Measurements from ENCODE around the gene IDUA.

IDUA gene

DNA sequence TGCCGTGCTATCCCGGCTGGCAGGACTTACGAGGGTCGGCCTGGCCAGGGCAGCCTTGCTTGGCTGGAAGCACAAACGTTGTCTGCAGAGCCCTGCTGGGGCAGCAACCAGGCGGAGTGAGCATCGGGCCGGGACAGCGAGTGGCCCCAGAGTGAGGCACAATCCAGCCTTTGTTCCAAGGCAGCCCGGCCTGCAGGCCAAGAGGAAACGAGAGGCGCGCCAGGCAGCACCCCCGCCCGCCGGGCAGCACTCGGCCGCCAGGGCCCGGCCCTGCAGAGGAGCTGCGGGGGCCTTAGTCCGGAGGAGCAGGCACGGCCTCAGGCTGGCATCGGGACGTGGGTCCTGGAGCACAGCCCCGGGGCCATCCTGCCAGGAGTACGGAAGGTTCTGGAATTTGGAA lies 48.7 kb downstream of the IDUA start:
- Histone ChIP-seq H3K4me2 (ENCODE audit: low read length, poor library complexity, severe bottlenecking) (no peak overlapping the region), H2AFZ (ENCODE audit: low read depth, low read length) (no peak overlapping the region), H2BK5ac (ENCODE audit: low read depth, low read length, poor library complexity, severe bottlenecking) (no peak overlapping the region), H3K79me1 (replicated peaks; ENCODE audit: low read length, poor library complexity, severe bottlenecking) (no peaks in the 10 kb centered on the region), H3K23ac (ENCODE audit: low read length in 2 of 2) (no peak overlapping the region), H3K14ac (ENCODE audit: low read length in 2 of 2) (peak overlapping the region in 1 of 2 experiments; percentile 48), H3K27me3 (ENCODE audit: control insufficient read depth in 1 of 2, insufficient read depth in 1 of 2, low read length in 2 of 2) (peaks cover 0 to 25% of the 10 kb centered on the region in 2 experiments), H3K4me1 (ENCODE audit: control insufficient read depth, insufficient read depth, low read depth, low read length) (peaks cover 39% of the 10 kb centered on the region), H3K4me3 (ENCODE audit: insufficient read depth in 1 of 2, low read depth in 1 of 2, low read length in 2 of 2) (no peak overlapping the region), H3K18ac (ENCODE audit: low read depth in 1 of 2, low read length in 2 of 2) (no peak overlapping the region), H2BK15ac (ENCODE audit: low read depth, poor library complexity, severe bottlenecking) (no peak overlapping the region), H4K8ac (ENCODE audit: low read length) (peak overlapping the region; percentile 47), H4K91ac (ENCODE audit: low read length) (peak overlapping the region; percentile 54), H2BK120ac (ENCODE audit: low read depth, low read length) (no peak overlapping the region), H2AK5ac (ENCODE audit: low read length, severe bottlenecking) (no peak overlapping the region), H3K27ac (ENCODE audit: low read length, poor library complexity, severe bottlenecking) (no peak overlapping the region), H3K9me3 (ENCODE audit: control insufficient read depth, low read length) (no peaks in the 10 kb centered on the region), H3K36me3 (ENCODE audit: control insufficient read depth in 1 of 2, insufficient read depth in 2 of 2, low read depth in 1 of 2, low read length in 2 of 2) (peaks cover 0 to 7% of the 10 kb centered on the region in 2 experiments), H3K9ac (ENCODE audit: low read length) (peak overlapping the region; percentile 18), H2BK12ac (ENCODE audit: low read length in 2 of 2) (peak overlapping the region in 1 of 2 experiments; percentile 17), H3K4ac (ENCODE audit: low read depth in 1 of 2, low read length in 2 of 2) (no peak overlapping the region)
- WGBS: 93% methylated on average over 25 of the region's 26 CpGs
- DNase-seq: no peak

DNA sequence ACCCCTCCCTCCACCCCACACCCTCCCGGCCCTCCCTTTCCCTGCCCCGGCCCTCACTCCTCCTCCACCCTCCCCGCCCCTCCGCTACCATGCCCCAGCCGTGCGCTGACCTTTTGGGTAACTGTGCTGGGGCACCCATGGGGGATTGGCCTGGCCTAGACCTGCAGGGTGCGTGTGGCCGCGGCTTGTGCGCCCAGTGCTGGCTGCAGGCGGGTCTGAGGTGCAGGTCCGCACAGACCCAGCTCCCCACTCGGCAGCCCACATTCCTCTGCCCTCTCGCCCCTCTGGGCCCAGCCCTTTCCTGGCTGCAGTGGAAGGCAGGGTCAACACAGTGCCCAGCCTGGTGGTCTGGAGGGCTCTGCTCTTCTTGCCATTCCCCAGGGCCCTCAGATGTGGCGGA lies 49.3 kb downstream of the IDUA start:
- H2AFZ ChIP-seq (ENCODE audit: low read depth, low read length): no peak overlapping the region
- H3K27ac ChIP-seq (ENCODE audit: low read length, poor library complexity, severe bottlenecking): no peak overlapping the region
- H3K9me3 ChIP-seq (ENCODE audit: control insufficient read depth, low read length): no peaks in the 10 kb centered on the region
- H2BK15ac ChIP-seq (ENCODE audit: low read depth, poor library complexity, severe bottlenecking): no peak overlapping the region
- H2BK12ac ChIP-seq (ENCODE audit: low read length in 2 of 2): no peak overlapping the region
- no peak overlapping the region for H2BK5ac ChIP-seq (ENCODE audit: low read depth, low read length, poor library complexity, severe bottlenecking)
- H3K4me2 ChIP-seq (ENCODE audit: low read length, poor library complexity, severe bottlenecking): no peak overlapping the region
- H4K91ac ChIP-seq (ENCODE audit: low read length): peak overlapping the region; percentile 53
- no peak overlapping the region for H3K4me3 ChIP-seq (ENCODE audit: insufficient read depth in 1 of 2, low read depth in 1 of 2, low read length in 2 of 2)
- no peaks in the 10 kb centered on the region for H3K79me1 ChIP-seq (replicated peaks; ENCODE audit: low read length, poor library complexity, severe bottlenecking)
- peaks cover 41% of the 10 kb centered on the region for H3K4me1 ChIP-seq (ENCODE audit: control insufficient read depth, insufficient read depth, low read depth, low read length)
- H3K27me3 ChIP-seq (ENCODE audit: control insufficient read depth in 1 of 2, insufficient read depth in 1 of 2, low read length in 2 of 2): peaks cover 0 to 21% of the 10 kb centered on the region in 2 experiments
- H2AK5ac ChIP-seq (ENCODE audit: low read length, severe bottlenecking): no peak overlapping the region
- no peak overlapping the region for H3K4ac ChIP-seq (ENCODE audit: low read depth in 1 of 2, low read length in 2 of 2)
- no peak overlapping the region for H3K23ac ChIP-seq (ENCODE audit: low read length in 2 of 2)
- no peak overlapping the region for H2BK120ac ChIP-seq (ENCODE audit: low read depth, low read length)
- H3K9ac ChIP-seq (ENCODE audit: low read length): no peak overlapping the region
- no peak overlapping the region for H3K18ac ChIP-seq (ENCODE audit: low read depth in 1 of 2, low read length in 2 of 2)
- no peak overlapping the region for H3K14ac ChIP-seq (ENCODE audit: low read length in 2 of 2)
- peaks cover 0 to 7% of the 10 kb centered on the region in 2 experiments for H3K36me3 ChIP-seq (ENCODE audit: control insufficient read depth in 1 of 2, insufficient read depth in 2 of 2, low read depth in 1 of 2, low read length in 2 of 2)
- no peak for DNase-seq
- WGBS: 93% methylated on average over 15 of the region's 15 CpGs
- peak overlapping the region; percentile 72 for H4K8ac ChIP-seq (ENCODE audit: low read length)

DNA sequence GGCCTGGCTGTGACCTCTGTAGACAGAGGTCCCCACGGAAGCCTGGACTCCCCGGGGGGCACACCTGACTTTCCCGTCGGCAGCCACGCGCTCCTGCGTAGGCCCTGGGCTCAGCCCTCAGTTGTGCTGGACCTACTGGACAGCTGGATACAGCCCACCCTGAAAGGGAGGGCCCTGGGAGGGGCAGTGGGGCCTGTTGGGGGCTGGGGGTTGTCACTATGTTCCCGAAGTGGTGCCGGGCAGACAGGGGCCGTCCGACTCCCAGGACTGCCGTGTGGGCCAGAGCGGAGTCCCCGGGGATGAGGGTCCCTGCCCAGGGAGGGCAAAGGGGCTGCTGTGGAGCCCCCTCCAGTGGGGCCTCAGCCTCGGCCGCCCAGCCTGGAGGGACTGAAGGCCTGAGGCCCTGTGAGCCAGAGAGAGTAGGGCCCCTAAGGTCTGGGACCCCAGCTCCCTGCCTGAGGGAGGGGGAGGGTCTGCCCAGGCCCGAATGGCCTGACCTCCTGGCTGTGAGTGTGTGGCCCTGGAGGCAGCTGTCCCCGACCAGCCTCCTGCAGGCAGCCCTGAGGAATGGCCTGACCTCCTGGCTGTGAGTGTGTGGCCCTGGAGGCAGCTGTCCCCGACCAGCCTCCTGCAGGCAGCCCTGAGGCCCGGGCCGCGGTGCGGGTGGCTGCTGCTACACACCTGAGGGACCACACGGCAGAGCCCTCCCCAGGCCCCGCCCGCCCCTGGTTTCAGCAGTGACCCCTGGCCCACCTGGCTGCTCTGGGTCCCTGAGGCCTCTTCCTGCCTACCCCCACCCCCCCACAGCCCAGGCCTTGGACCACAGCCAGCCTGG lies 50.3 kb downstream of the IDUA start:
- no peak overlapping the region for H3K4ac ChIP-seq (ENCODE audit: low read depth in 1 of 2, low read length in 2 of 2)
- H3K9me3 ChIP-seq (ENCODE audit: control insufficient read depth, low read length): no peaks in the 10 kb centered on the region
- H3K18ac ChIP-seq (ENCODE audit: low read depth in 1 of 2, low read length in 2 of 2): peak overlapping the region in 1 of 2 experiments; percentile 23
- peak overlapping the region in 1 of 2 experiments; percentile 70 for H3K14ac ChIP-seq (ENCODE audit: low read length in 2 of 2)
- no peak overlapping the region for H2AFZ ChIP-seq (ENCODE audit: low read depth, low read length)
- H3K9ac ChIP-seq (ENCODE audit: low read length): no peak overlapping the region
- no peaks in the 10 kb centered on the region for H3K79me1 ChIP-seq (replicated peaks; ENCODE audit: low read length, poor library complexity, severe bottlenecking)
- peak overlapping the region; percentile 31 for H4K8ac ChIP-seq (ENCODE audit: low read length)
- no peak overlapping the region for H2BK5ac ChIP-seq (ENCODE audit: low read depth, low read length, poor library complexity, severe bottlenecking)
- H3K4me1 ChIP-seq (ENCODE audit: control insufficient read depth, insufficient read depth, low read depth, low read length): peaks cover 48% of the 10 kb centered on the region
- peak overlapping the region; percentile 22 for H2AK5ac ChIP-seq (ENCODE audit: low read length, severe bottlenecking)
- H3K4me2 ChIP-seq (ENCODE audit: low read length, poor library complexity, severe bottlenecking): no peak overlapping the region
- peak overlapping the region; percentile 76 for H4K91ac ChIP-seq (ENCODE audit: low read length)
- no peak overlapping the region for H3K4me3 ChIP-seq (ENCODE audit: insufficient read depth in 1 of 2, low read depth in 1 of 2, low read length in 2 of 2)
- peak overlapping the region; percentile 54 for H2BK15ac ChIP-seq (ENCODE audit: low read depth, poor library complexity, severe bottlenecking)
- H2BK12ac ChIP-seq (ENCODE audit: low read length in 2 of 2): no peak overlapping the region
- no peak overlapping the region for H3K23ac ChIP-seq (ENCODE audit: low read length in 2 of 2)
- WGBS: 74% methylated on average over 22 of the region's 26 CpGs
- no peak for DNase-seq
- H3K36me3 ChIP-seq (ENCODE audit: control insufficient read depth in 1 of 2, insufficient read depth in 2 of 2, low read depth in 1 of 2, low read length in 2 of 2): peaks cover 0 to 7% of the 10 kb centered on the region in 2 experiments
- H3K27me3 ChIP-seq (ENCODE audit: control insufficient read depth in 1 of 2, insufficient read depth in 1 of 2, low read length in 2 of 2): peaks cover 0 to 10% of the 10 kb centered on the region in 2 experiments
- H3K27ac ChIP-seq (ENCODE audit: low read length, poor library complexity, severe bottlenecking): no peak overlapping the region
- H2BK120ac ChIP-seq (ENCODE audit: low read depth, low read length): no peak overlapping the region

- H2BK5ac ChIP-seq (ENCODE audit: low read depth, low read length, poor library complexity, severe bottlenecking): no peak overlapping the region
- H3K27me3 ChIP-seq (ENCODE audit: control insufficient read depth in 1 of 2, insufficient read depth in 1 of 2, low read length in 2 of 2): no peaks in the 10 kb centered on the region
- H3K9ac ChIP-seq (ENCODE audit: low read length): no peak overlapping the region
- no peak overlapping the region for H3K23ac ChIP-seq (ENCODE audit: low read length in 2 of 2)
- H2AFZ ChIP-seq (ENCODE audit: low read depth, low read length): no peak overlapping the region
- H4K91ac ChIP-seq (ENCODE audit: low read length): peak overlapping the region; percentile 73
- H2BK12ac ChIP-seq (ENCODE audit: low read length in 2 of 2): peak overlapping the region in 1 of 2 experiments; percentile 19
- peak overlapping the region; percentile 81 for H4K8ac ChIP-seq (ENCODE audit: low read length)
- no peak overlapping the region for H3K4me2 ChIP-seq (ENCODE audit: low read length, poor library complexity, severe bottlenecking)
- peak overlapping the region; percentile 15 to 91 for H3K4ac ChIP-seq (ENCODE audit: low read depth in 1 of 2, low read length in 2 of 2)
- H3K36me3 ChIP-seq (ENCODE audit: control insufficient read depth in 1 of 2, insufficient read depth in 2 of 2, low read depth in 1 of 2, low read length in 2 of 2): peaks cover 0 to 7% of the 10 kb centered on the region in 2 experiments
- no peak overlapping the region for H3K27ac ChIP-seq (ENCODE audit: low read length, poor library complexity, severe bottlenecking)
- H3K9me3 ChIP-seq (ENCODE audit: control insufficient read depth, low read length): no peaks in the 10 kb centered on the region
- peak overlapping the region; percentile 35 to 77 for H3K18ac ChIP-seq (ENCODE audit: low read depth in 1 of 2, low read length in 2 of 2)
- peak overlapping the region; percentile 29 for H2BK120ac ChIP-seq (ENCODE audit: low read depth, low read length)
- WGBS: 97% methylated on average over 16 of the region's 16 CpGs
- H3K14ac ChIP-seq (ENCODE audit: low read length in 2 of 2): no peak overlapping the region
- no peak overlapping the region for H2BK15ac ChIP-seq (ENCODE audit: low read depth, poor library complexity, severe bottlenecking)
- no peak for DNase-seq
- H3K4me3 ChIP-seq (ENCODE audit: insufficient read depth in 1 of 2, low read depth in 1 of 2, low read length in 2 of 2): no peak overlapping the region
- peaks cover 66% of the 10 kb centered on the region for H3K4me1 ChIP-seq (ENCODE audit: control insufficient read depth, insufficient read depth, low read depth, low read length)
- no peaks in the 10 kb centered on the region for H3K79me1 ChIP-seq (replicated peaks; ENCODE audit: low read length, poor library complexity, severe bottlenecking)
- H2AK5ac ChIP-seq (ENCODE audit: low read length, severe bottlenecking): peak overlapping the region; percentile 68
These were observed 52.2 kb downstream of the IDUA start for GRCh38 chr4:1038948-1039492.

Measured in mesenchymal stem cell (in vitro differentiated cells and primary cell).